Measurements from ENCODE around the gene PPP1R14D. TPM values are rescaled to one million over a fixed set of nuclear protein-coding genes. Genes with fewer than 3 reads are reported as not detected.

The PPP1R14D gene
- total and polyA plus RNA-seq, 2 experiments from 2014 or later = not detected

GRCh38 chr15:40803688-40804087 is 24.8 kb downstream of the PPP1R14D start:
- H4K20me1 ChIP-seq (ENCODE audit: insufficient read depth) = peaks cover 4% of the 10 kb centered on the region; the same call in 1 of the 2 replicates
- 71 to 78% methylated on average over 1 of the region's 1 CpG for WGBS, 2 experiments (ENCODE audit: low coverage in 1 of 2, low lambda C conversion rate in 2 of 2, missing lambda C conversion rate in 2 of 2)
- no peak overlapping the region for H3K4me3 ChIP-seq
- no peaks in the 10 kb centered on the region for H3K36me3 ChIP-seq (ENCODE audit: low read depth)
- H3K27me3 ChIP-seq (replicated peaks; ENCODE audit: insufficient read depth) = no peaks in the 10 kb centered on the region
- H3K9me3 ChIP-seq (ENCODE audit: low read depth) = no peaks in the 10 kb centered on the region
- H3K79me2 ChIP-seq (ENCODE audit: insufficient read depth) = peaks cover 86% of the 10 kb centered on the region
- H3K4me2 ChIP-seq (ENCODE audit: unreplicated experiment) = no peak overlapping the region
- H3F3A ChIP-seq (ENCODE audit: insufficient read depth) = no peaks in the 10 kb centered on the region
- H3K9me2 ChIP-seq (ENCODE audit: insufficient read depth) = no peaks in the 10 kb centered on the region
- DNase-seq = no peak
- H3K4me1 ChIP-seq (ENCODE audit: insufficient read depth) = peaks cover 5% of the 10 kb centered on the region
- no peak overlapping the region for H2AFZ ChIP-seq
- H3K27ac ChIP-seq = no peak overlapping the region
- H3K9ac ChIP-seq = no peak overlapping the region
- TF ChIP-seq EZH2phosphoT487 (IDR thresholded peaks at IDR 0.05; ENCODE audit: insufficient read depth, low read depth) (no peak), EZH2 (IDR thresholded peaks at IDR 0.05; ENCODE audit: insufficient read depth, poor library complexity, severe bottlenecking) (no peak)
- in situ Hi-C loops (cut with MboI) = no loop called here

- Histone ChIP-seq H3K9ac (no peak overlapping the region), H3K79me2 (ENCODE audit: insufficient read depth) (peaks cover 91% of the 10 kb centered on the region), H3K27me3 (replicated peaks; ENCODE audit: insufficient read depth) (no peaks in the 10 kb centered on the region), H2AFZ (no peak overlapping the region), H3K4me1 (ENCODE audit: insufficient read depth) (peaks cover 5% of the 10 kb centered on the region), H3K36me3 (ENCODE audit: low read depth) (no peaks in the 10 kb centered on the region), H4K20me1 (ENCODE audit: insufficient read depth) (peaks cover 4% of the 10 kb centered on the region; the same call in 1 of the 2 replicates), H3K4me3 (no peak overlapping the region), H3K9me3 (ENCODE audit: low read depth) (no peaks in the 10 kb centered on the region), H3K27ac (no peak overlapping the region), H3K9me2 (ENCODE audit: insufficient read depth) (no peaks in the 10 kb centered on the region), H3F3A (ENCODE audit: insufficient read depth) (no peaks in the 10 kb centered on the region), H3K4me2 (ENCODE audit: unreplicated experiment) (no peak overlapping the region)
- WGBS, 2 experiments (ENCODE audit: low coverage in 1 of 2, low lambda C conversion rate in 2 of 2, missing lambda C conversion rate in 2 of 2) = 93 to 100% methylated on average over 2 of the region's 2 CpGs
- in situ Hi-C loops (cut with MboI) = no loop called here
- TF ChIP-seq EZH2 (IDR thresholded peaks at IDR 0.05; ENCODE audit: insufficient read depth, poor library complexity, severe bottlenecking) = no peak
- TF ChIP-seq EZH2phosphoT487 (IDR thresholded peaks at IDR 0.05; ENCODE audit: insufficient read depth, low read depth) = no peak
- DNase-seq = no peak
These were observed 25.4 kb downstream of the PPP1R14D start for GRCh38 chr15:40803076-40803475.

DNA sequence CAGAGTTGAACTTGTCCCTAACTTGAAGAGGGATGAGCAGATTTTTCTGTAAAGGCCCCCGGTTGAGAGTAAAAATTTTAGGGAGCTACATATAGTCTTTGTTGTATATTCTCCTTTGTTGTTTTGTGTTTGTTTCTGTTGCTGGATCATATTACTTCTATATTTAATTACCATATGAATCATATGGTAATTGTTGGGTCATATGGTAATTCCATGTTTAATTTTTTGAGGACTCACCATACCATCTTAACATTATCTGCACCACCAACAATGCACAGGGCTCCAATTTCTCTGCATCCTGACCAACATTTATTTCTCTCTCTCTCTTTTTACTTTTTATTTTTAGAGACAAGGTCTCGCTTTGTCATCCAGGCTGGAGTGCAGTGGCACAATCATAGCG is 29.0 kb downstream of the PPP1R14D start:
- Histone ChIP-seq H3K4me2 (ENCODE audit: unreplicated experiment) (no peak overlapping the region), H3K36me3 (ENCODE audit: low read depth) (no peaks in the 10 kb centered on the region), H2AFZ (no peak overlapping the region), H3K9me3 (ENCODE audit: low read depth) (no peaks in the 10 kb centered on the region), H3K27me3 (replicated peaks; ENCODE audit: insufficient read depth) (no peaks in the 10 kb centered on the region), H4K20me1 (ENCODE audit: insufficient read depth) (peaks cover 4% of the 10 kb centered on the region; the same call in 1 of the 2 replicates), H3K4me1 (ENCODE audit: insufficient read depth) (no peaks in the 10 kb centered on the region), H3K4me3 (no peak overlapping the region), H3F3A (ENCODE audit: insufficient read depth) (no peaks in the 10 kb centered on the region), H3K9ac (no peak overlapping the region), H3K27ac (no peak overlapping the region), H3K79me2 (ENCODE audit: insufficient read depth) (peaks cover 95% of the 10 kb centered on the region), H3K9me2 (ENCODE audit: insufficient read depth) (no peaks in the 10 kb centered on the region)
- TF ChIP-seq EZH2phosphoT487 (IDR thresholded peaks at IDR 0.05; ENCODE audit: insufficient read depth, low read depth) (no peak), EZH2 (IDR thresholded peaks at IDR 0.05; ENCODE audit: insufficient read depth, poor library complexity, severe bottlenecking) (no peak)
- 81 to 83% methylated on average over 3 of the region's 3 CpGs for WGBS, 2 experiments (ENCODE audit: low coverage in 1 of 2, low lambda C conversion rate in 2 of 2, missing lambda C conversion rate in 2 of 2)
- in situ Hi-C loops (cut with MboI) = no loop called here
- no peak for DNase-seq

DNA sequence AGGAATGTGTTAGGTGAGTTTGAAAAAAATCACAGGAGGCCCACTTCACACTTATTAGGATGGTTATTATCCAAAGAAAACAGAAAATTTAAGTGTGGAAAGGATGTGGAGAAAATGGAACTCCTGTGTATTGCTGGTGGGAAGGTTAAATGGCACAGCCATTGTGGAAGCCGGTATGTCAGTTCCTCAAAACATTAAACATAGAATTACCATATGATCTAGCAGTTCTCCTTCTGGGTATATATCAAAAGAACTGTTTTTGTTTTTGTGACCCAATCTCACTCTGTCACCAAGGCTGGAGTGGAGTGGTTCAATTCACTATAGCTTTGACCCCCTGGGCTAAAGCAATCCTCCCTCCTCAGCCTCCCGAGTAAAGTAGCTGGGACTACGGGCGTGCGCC is 32.0 kb downstream of the PPP1R14D start:
- Histone ChIP-seq H3K9me2 (ENCODE audit: insufficient read depth) (no peaks in the 10 kb centered on the region), H3K4me2 (ENCODE audit: unreplicated experiment) (no peak overlapping the region), H3K79me2 (ENCODE audit: insufficient read depth) (peaks cover 82% of the 10 kb centered on the region), H3K27ac (no peak overlapping the region), H4K20me1 (ENCODE audit: insufficient read depth) (peaks cover 4% of the 10 kb centered on the region; the same call in 1 of the 2 replicates), H3F3A (ENCODE audit: insufficient read depth) (peaks cover 15% of the 10 kb centered on the region), H3K4me1 (ENCODE audit: insufficient read depth) (peaks cover 12% of the 10 kb centered on the region), H3K9ac (no peak overlapping the region), H3K27me3 (replicated peaks; ENCODE audit: insufficient read depth) (no peaks in the 10 kb centered on the region), H3K4me3 (no peak overlapping the region), H3K9me3 (ENCODE audit: low read depth) (no peaks in the 10 kb centered on the region), H2AFZ (no peak overlapping the region), H3K36me3 (ENCODE audit: low read depth) (no peaks in the 10 kb centered on the region)
- DNase-seq = no peak
- WGBS, 2 experiments (ENCODE audit: low coverage in 1 of 2, low lambda C conversion rate in 2 of 2, missing lambda C conversion rate in 2 of 2) = 94 to 98% methylated on average over 5 of the region's 5 CpGs
- TF ChIP-seq EZH2 (IDR thresholded peaks at IDR 0.05; ENCODE audit: insufficient read depth, poor library complexity, severe bottlenecking) (no peak), EZH2phosphoT487 (IDR thresholded peaks at IDR 0.05; ENCODE audit: insufficient read depth, low read depth) (no peak)
- in situ Hi-C loops (cut with MboI) = no loop called here

- WGBS, 2 experiments (ENCODE audit: low coverage in 1 of 2, low lambda C conversion rate in 2 of 2, missing lambda C conversion rate in 2 of 2) = 79 to 82% methylated on average over 2 of the region's 2 CpGs
- in situ Hi-C loops (cut with MboI) = no loop called here
These were observed 32.5 kb downstream of the PPP1R14D start for GRCh38 chr15:40796041-40796440.

More at GRCh38 chr15:40796041-40796440, 32.5 kb downstream of the PPP1R14D start:
- Histone ChIP-seq H3K36me3 (ENCODE audit: low read depth) (peaks cover 2% of the 10 kb centered on the region; the same call in 1 of the 2 replicates), H3F3A (ENCODE audit: insufficient read depth) (peaks cover 15% of the 10 kb centered on the region), H3K4me2 (ENCODE audit: unreplicated experiment) (no peak overlapping the region), H3K9me3 (ENCODE audit: low read depth) (no peaks in the 10 kb centered on the region), H3K27me3 (replicated peaks; ENCODE audit: insufficient read depth) (no peaks in the 10 kb centered on the region), H3K79me2 (ENCODE audit: insufficient read depth) (peaks cover 83% of the 10 kb centered on the region), H3K4me1 (ENCODE audit: insufficient read depth) (peaks cover 12% of the 10 kb centered on the region), H3K27ac (no peak overlapping the region), H4K20me1 (ENCODE audit: insufficient read depth) (peaks cover 1% of the 10 kb centered on the region; the same call in 1 of the 2 replicates), H3K9me2 (ENCODE audit: insufficient read depth) (no peaks in the 10 kb centered on the region), H3K4me3 (no peak overlapping the region), H3K9ac (no peak overlapping the region), H2AFZ (no peak overlapping the region)
- TF ChIP-seq EZH2 (IDR thresholded peaks at IDR 0.05; ENCODE audit: insufficient read depth, poor library complexity, severe bottlenecking) = no peak
- TF ChIP-seq EZH2phosphoT487 (IDR thresholded peaks at IDR 0.05; ENCODE audit: insufficient read depth, low read depth) = no peak
- DNase-seq = no peak

All from GM23248 (cell line).